HG02852 (cell line): ENCODE measurements around the gene CDC42SE1.

ENCODE experiments used
- ATAC-seq: cut with Tn5 transposase; IDR thresholded peaks from one replicate; pipeline ENCODE4 v1.9.1; 2021; ENCODE audit warnings: mild to moderate bottlenecking, moderate library complexity; ENCODE audit not compliant: unreplicated experiment

The CDC42SE1 gene

DNA sequence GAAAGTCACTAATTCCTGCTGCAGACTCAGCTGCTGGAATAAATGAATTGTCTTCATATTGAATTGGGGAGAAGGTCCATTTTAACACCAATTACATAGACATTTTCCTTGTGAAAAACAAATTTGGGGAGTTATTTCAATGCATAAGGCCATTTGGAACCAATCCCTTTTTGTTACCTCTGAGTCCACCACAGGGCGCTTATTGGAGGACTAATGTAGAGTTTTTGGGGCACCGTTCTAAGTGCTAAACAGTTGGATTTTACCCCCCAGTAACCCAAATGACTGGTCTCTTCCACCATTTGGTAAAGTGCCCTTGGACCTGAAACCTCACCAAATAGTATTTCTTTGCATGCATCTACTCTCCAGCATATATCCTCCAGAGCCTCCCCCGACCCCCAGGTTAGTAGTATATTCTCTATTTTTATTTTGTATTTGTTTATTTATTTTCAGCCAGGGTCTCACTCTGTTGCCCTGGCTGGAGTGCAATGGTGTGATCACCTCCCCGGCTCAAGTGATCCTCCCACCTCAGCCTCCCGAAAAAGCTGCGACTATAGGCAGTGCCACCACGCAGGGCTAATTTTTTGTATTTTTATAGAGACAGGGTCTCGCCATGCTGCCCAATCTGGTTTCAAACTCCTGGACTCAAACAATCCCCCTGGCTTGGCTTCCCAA, 49.6 kb downstream of the CDC42SE1 start:
- ATAC-seq = no peak

DNA sequence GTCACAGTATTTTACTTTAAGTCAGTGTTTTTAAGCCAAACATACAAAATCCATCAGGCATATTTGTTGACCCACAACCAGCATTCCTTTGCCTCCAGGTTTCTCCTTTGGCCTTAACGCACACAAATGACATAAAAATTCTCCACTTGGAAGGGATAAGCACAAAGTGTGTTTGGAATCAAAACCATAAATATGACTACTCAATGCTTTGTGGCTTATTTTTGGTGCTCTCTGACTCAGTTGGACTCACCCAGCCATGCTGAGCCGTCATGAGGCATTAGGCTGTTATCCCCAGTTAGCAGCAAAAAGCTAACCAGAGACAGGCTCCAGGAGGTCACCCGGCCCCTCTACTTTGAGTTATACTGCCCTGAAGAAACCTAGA, 50.2 kb downstream of the CDC42SE1 start:
- ATAC-seq = no peak

GRCh38 chr1:151008244-151009205, 50.9 kb downstream of the CDC42SE1 start, which contains the start of gene PRUNE1:
TSS of gene PRUNE1 (plus strand) at chr1:151008449. CDS start at chr1:151008633, 184 bp downstream.
- ATAC-seq = peak; percentile 61

DNA sequence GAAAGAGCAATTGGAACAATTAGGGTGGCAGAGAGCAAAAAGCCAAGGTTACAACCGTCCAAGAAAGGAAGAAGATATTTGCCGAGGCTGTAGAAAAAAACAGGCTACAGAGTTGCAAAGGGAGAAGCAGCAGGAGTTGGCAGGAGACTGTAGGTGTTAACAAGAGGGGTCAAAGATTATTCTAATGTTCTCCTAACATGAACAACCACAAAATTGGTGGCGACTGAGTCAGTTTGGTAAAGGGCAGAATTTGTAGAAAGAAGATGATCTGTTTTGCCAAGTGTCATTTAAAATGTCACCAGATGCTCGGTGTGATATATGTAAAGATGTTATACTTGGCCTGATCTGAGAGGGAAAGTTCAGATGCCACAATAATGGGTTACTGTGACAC, 51.6 kb downstream of the CDC42SE1 start:
- ATAC-seq = no peak

- no peak for ATAC-seq
These were observed 52.9 kb downstream of the CDC42SE1 start, which contains the start of gene MINDY1 for GRCh38 chr1:151006327-151007052. TSS of gene MINDY1 (minus strand) at chr1:151006902. CDS start at chr1:151002617, 4,285 bp downstream.

DNA sequence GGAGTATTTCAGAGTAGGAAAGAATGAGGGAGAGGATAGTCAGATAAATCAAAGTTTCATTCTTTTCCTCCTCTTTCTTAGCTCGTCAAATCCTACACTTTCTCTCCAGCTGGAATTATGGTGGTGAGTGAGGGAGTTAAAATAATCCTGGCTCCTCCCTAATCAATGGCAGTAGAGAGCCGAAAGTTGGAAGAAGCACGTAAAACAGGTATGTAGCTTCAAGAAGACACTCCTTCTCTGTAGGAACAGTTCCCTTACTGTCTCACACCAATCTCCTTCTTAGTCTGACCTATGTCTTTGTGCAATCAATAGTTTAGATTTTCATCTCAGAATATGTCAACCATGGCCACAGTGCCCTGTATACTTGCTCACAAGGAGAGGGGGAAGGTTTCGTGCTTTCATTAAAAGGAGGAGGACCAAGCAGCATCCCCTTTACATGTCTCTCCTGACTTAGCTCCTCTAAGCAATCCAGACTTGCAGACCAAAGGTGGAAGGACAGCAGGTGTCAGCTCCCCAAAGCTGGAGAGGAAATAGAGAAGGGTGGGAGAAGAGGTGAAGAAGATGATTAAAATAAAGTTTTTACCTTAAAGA, 53.6 kb downstream of the CDC42SE1 start:
- ATAC-seq = no peak

- no peak for ATAC-seq
These were observed 56.2 kb downstream of the CDC42SE1 start for GRCh38 chr1:151003180-151003579.

DNA sequence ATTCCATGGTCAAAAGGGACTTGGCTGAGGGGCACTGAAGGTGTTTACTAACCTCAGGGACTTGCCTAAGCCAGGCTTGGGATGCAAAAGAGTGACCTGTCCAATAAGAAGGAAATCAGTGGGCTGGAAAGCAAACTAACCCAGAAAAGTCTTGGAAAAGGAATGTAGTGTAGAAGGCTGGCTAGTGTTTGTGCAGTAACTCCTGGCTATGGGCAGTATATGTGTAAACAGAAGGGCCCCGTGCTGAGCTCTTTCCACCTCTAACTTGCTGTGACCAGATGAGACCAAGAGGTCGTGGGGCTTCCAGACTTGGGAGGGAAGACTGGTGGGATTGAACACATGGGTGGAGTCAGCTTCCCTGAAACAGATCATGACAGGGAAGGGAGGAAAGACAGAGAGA, 56.8 kb downstream of the CDC42SE1 start:
- ATAC-seq = no peak

GRCh38 chr1:151002051-151002450, 57.4 kb downstream of the CDC42SE1 start:
- no peak for ATAC-seq

GRCh38 chr1:151001602-151002001, 57.8 kb downstream of the CDC42SE1 start:
- no peak for ATAC-seq
